ENCODE data around the gene CD300LD. TPM values are rescaled to one million over a fixed set of nuclear protein-coding genes. Genes with fewer than 3 reads are reported as not detected.

The CD300LD gene
- total and polyA plus RNA-seq, 2 of the 8 experiments (the other 6 are each of a cell fraction or from before 2014, with no cell fraction given): not detected

DNA sequence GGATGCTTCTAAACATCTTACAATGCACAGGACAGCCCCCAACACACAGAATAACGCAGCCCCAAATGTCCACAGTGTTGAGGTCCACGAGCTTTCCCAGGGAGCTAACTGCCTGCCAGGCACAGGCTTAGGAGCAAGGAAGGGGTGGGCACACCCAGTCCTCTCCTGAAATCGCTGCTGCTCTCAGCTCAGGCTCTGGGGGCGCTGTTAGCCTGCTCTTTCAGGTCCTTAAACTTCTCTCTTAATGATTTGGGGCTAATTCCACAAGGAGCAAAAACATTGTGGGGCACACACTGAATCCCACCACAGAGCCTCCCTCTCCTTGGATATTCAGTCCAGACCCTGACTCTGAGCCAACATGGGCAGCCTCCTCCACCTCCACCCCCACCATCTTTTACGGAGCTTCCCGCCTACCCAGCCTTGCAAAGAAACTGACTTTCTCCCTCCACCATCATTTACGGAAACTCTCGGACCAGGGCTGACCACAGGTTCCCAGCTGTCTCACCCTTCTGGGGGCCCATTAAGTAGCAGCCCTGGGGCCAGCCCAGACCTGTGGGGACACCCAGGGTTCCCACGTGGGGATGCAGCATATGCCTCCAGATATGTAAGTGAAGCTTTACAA, 25.8 kb downstream of the CD300LD start:
- Histone ChIP-seq H3K4me1 (replicated peaks in 1 of 4; ENCODE audit: control insufficient read depth in 3 of 4, insufficient read depth in 4 of 4, low read length in 3 of 4) (peaks cover 0 to 3% (median 2%) of the 10 kb centered on the region in 4 experiments; a peak in 3 of 7 replicates), H3K23me2 (ENCODE audit: low read depth, low read length) (peaks cover 16% of the 10 kb centered on the region), H3K4ac (replicated peaks; ENCODE audit: insufficient read length, low read depth, low read length) (no peak overlapping the region), H2BK5ac (ENCODE audit: low read depth, low read length) (no peak overlapping the region), H2BK20ac (ENCODE audit: low read length) (0 out of 2 replicates have a peak overlapping the region, but pooled peaks have one; percentile 43), H4K91ac (replicated peaks; ENCODE audit: insufficient read length, low read length) (no peak overlapping the region), H2BK12ac (ENCODE audit: low read depth, low read length) (no peak overlapping the region), H3K23ac (ENCODE audit: insufficient read length) (no peak overlapping the region), H4K5ac (ENCODE audit: insufficient read length, low read depth, low read length) (no peak overlapping the region), H3K27me3 (replicated peaks in 1 of 4; ENCODE audit: control insufficient read depth in 3 of 4, extremely low read depth in 1 of 4, insufficient read depth in 3 of 4, low read length in 3 of 4) (peaks cover 0 to 2% (median 0%) of the 10 kb centered on the region in 4 experiments; a peak in 2 of 7 replicates), H3K79me1 (ENCODE audit: low read depth, low read length) (peaks cover 7% of the 10 kb centered on the region), H4K8ac (ENCODE audit: extremely low read depth, insufficient read depth, low read length) (no peak overlapping the region), H2AFZ (ENCODE audit: low read length) (peak overlapping the region; percentile 83; the same call in 1 of the 2 replicates), H3K4me2 (ENCODE audit: insufficient read depth in 1 of 2, low read depth in 2 of 2, low read length in 2 of 2) (peak overlapping the region in 1 of 2 experiments; percentile 45; a peak in 2 of 4 replicates), H2BK120ac (replicated peaks; ENCODE audit: low read depth, low read length) (no peak overlapping the region), H3K27ac (ENCODE audit: low read depth, low read length) (no peak overlapping the region), H3K9me3 (ENCODE audit: insufficient read depth in 2 of 2, low read depth in 1 of 2, low read length in 1 of 2) (no peaks in the 10 kb centered on the region), H3K36me3 (ENCODE audit: control insufficient read depth in 2 of 4, insufficient read depth in 4 of 4, low read length in 3 of 4) (no peaks in the 10 kb centered on the region), H3K14ac (ENCODE audit: insufficient read length) (no peak overlapping the region), H4K20me1 (replicated peaks in 1 of 2; ENCODE audit: control insufficient read depth in 1 of 2, insufficient read depth in 2 of 2, low read length in 2 of 2) (peaks cover 0 to 13% of the 10 kb centered on the region in 2 experiments), H3K79me2 (ENCODE audit: control insufficient read depth in 1 of 2, insufficient read depth in 2 of 2, low read length in 2 of 2) (no peaks in the 10 kb centered on the region; a peak in 1 of 4 replicates), H2AK5ac (ENCODE audit: low read depth, low read length) (no peak overlapping the region), H3K9ac (replicated peaks in 1 of 4; ENCODE audit: extremely low read depth in 1 of 4, low read depth in 3 of 4, low read length in 3 of 4) (no peak overlapping the region), H3K4me3 (ENCODE audit: extremely low read depth in 1 of 4, insufficient read depth in 2 of 4, low read depth in 3 of 4, low read length in 4 of 4) (no peak overlapping the region), H3K18ac (ENCODE audit: extremely low read depth, low read length) (no peak overlapping the region), H2BK15ac (ENCODE audit: low read length) (no peak overlapping the region), H3K56ac (replicated peaks; ENCODE audit: insufficient read length, low read depth, low read length) (no peak overlapping the region)
- TF ChIP-seq KDM1A (IDR thresholded peaks at IDR 0.05; ENCODE audit: borderline replicate concordance, low read length) (no peak), RAD21 (IDR thresholded peaks at IDR 0.05 in 1 of 2, conservative IDR thresholded peaks at IDR 0.05 in 1 of 2; ENCODE audit: low read depth in 2 of 2, low read length in 2 of 2) (peak; percentile 71 to 77), RXRA (IDR thresholded peaks at IDR 0.05; ENCODE audit: insufficient read depth, low read depth, low read length) (no peak), SIN3A (conservative IDR thresholded peaks at IDR 0.05 in 1 of 2, IDR thresholded peaks at IDR 0.05 in 1 of 2; ENCODE audit: low read depth in 1 of 2, low read length in 2 of 2) (no peak)
- TF ChIP-seq, protein P1, sequence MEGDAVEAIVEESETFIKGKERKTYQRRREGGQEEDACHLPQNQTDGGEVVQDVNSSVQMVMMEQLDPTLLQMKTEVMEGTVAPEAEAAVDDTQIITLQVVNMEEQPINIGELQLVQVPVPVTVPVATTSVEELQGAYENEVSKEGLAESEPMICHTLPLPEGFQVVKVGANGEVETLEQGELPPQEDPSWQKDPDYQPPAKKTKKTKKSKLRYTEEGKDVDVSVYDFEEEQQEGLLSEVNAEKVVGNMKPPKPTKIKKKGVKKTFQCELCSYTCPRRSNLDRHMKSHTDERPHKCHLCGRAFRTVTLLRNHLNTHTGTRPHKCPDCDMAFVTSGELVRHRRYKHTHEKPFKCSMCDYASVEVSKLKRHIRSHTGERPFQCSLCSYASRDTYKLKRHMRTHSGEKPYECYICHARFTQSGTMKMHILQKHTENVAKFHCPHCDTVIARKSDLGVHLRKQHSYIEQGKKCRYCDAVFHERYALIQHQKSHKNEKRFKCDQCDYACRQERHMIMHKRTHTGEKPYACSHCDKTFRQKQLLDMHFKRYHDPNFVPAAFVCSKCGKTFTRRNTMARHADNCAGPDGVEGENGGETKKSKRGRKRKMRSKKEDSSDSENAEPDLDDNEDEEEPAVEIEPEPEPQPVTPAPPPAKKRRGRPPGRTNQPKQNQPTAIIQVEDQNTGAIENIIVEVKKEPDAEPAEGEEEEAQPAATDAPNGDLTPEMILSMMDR (IDR thresholded peaks at IDR 0.05; ENCODE audit: control extremely low read depth in 1 of 3, insufficient read depth in 1 of 3, low read depth in 1 of 3, low read length in 3 of 3): peak; percentile 72 to 95 (median 76)
- peak; percentile 92 for FAIRE-seq
- ChIA-PET POLR2A (ENCODE audit: partially characterized antibody) (no interaction called here), CTCF (ENCODE audit: partially characterized antibody) (interaction anchor here (0.6 to 4.2 kb wide), 56 partner anchors 8 to 359 kb away, joined by 3 to 33 read pairs (median 4); partner anchors contain the start of genes BTBD17, CD300LD and RAB37)
- 45% methylated on average over 9 of the region's 9 CpGs; no CpG with 5 or more reads in 1 of the 2 experiments for WGBS, 2 experiments (ENCODE audit: extremely low coverage in 1 of 2, insufficient coverage in 1 of 2, insufficient read length in 1 of 2, insufficient replicate concordance in 2 of 2, low coverage in 1 of 2, low lambda C conversion rate in 2 of 2, missing lambda C conversion rate in 1 of 2)
- peak; percentile 31 to 85 for DNase-seq (ENCODE audit: low read depth in 1 of 2, low spot score in 2 of 2)

All from H1 (cell line).